HEK293 (cell line): ENCODE data around the gene TTF1.
A peak's percentile ranks its signal among the peaks of the same experiment; 100 is the strongest.

ENCODE experiments used
- BCL6B ChIP-seq: fragments of 450-650 bp; formaldehyde crosslinking; IDR thresholded peaks from 2 replicates; pipeline ENCODE4 v1.5.1; 2017; ENCODE audit warnings: missing biosample characterization, missing genetic modification characterization
- ELK4 ChIP-seq: IDR thresholded peaks from 2 replicates; pipeline ENCODE4 v1.6.1; 2011; ENCODE audit warnings: mild to moderate bottlenecking, low read depth, low read length, borderline replicate concordance
- KLF10 ChIP-seq: fragments of 450-650 bp; IDR thresholded peaks from 2 replicates; pipeline ENCODE4 v1.5.1; 2018; ENCODE audit warnings: missing biosample characterization, mild to moderate bottlenecking, missing genetic modification characterization
- KLF8 ChIP-seq: fragments of 450-650 bp; formaldehyde crosslinking; IDR thresholded peaks from 2 replicates; pipeline ENCODE4 v1.5.1; 2016; ENCODE audit warnings: missing biosample characterization, missing genetic modification characterization
- MYNN ChIP-seq: fragments of 450-650 bp; formaldehyde crosslinking; IDR thresholded peaks from 2 replicates; pipeline ENCODE4 v1.5.1; 2016; ENCODE audit warnings: missing biosample characterization, missing genetic modification characterization, borderline replicate concordance
- PRDM1 ChIP-seq: fragments of 450-650 bp; formaldehyde crosslinking; IDR thresholded peaks from 2 replicates; pipeline ENCODE4; 2016; ENCODE audit warnings: missing biosample characterization, missing genetic modification characterization
- SP7 ChIP-seq: fragments of 450-650 bp; formaldehyde crosslinking; IDR thresholded peaks from 2 replicates; pipeline ENCODE4 v1.5.1; 2016; ENCODE audit warnings: missing biosample characterization, missing genetic modification characterization
- ZBTB21 ChIP-seq: fragments of 450-650 bp; formaldehyde crosslinking; IDR thresholded peaks from 2 replicates; pipeline ENCODE4 v1.5.1; 2017; ENCODE audit warnings: missing biosample characterization, missing genetic modification characterization
- ZBTB48 ChIP-seq: fragments of 450-650 bp; formaldehyde crosslinking; IDR thresholded peaks from 2 replicates; pipeline ENCODE4 v1.5.1; 2016; ENCODE audit warnings: missing biosample characterization, missing genetic modification characterization
- ZFP37 ChIP-seq: fragments of 450-650 bp; formaldehyde crosslinking; IDR thresholded peaks from 2 replicates; pipeline ENCODE4 v1.5.1; 2016; ENCODE audit warnings: missing biosample characterization, missing genetic modification characterization
- ZNF114 ChIP-seq: fragments of 450-650 bp; formaldehyde crosslinking; IDR thresholded peaks from 2 replicates; pipeline ENCODE4 v1.5.0; 2017; ENCODE audit warnings: missing biosample characterization, missing genetic modification characterization
- ZNF132 ChIP-seq: fragments of 450-650 bp; formaldehyde crosslinking; IDR thresholded peaks from 2 replicates; pipeline ENCODE4 v1.5.1; 2017; ENCODE audit warnings: missing biosample characterization, missing genetic modification characterization, borderline replicate concordance
- ZNF169 ChIP-seq: fragments of 450-650 bp; formaldehyde crosslinking; IDR thresholded peaks from 2 replicates; pipeline ENCODE4 v1.5.1; 2016; ENCODE audit warnings: missing biosample characterization, missing genetic modification characterization
- ZNF211 ChIP-seq: fragments of 450-650 bp; formaldehyde crosslinking; IDR thresholded peaks from 2 replicates; pipeline ENCODE4 v1.5.1; 2016; ENCODE audit warnings: low read depth, missing biosample characterization, missing genetic modification characterization
- ZNF404 ChIP-seq: fragments of 450-650 bp; formaldehyde crosslinking; IDR thresholded peaks from 2 replicates; pipeline ENCODE4 v1.5.1; 2017; ENCODE audit warnings: missing biosample characterization, missing genetic modification characterization
- ZNF571 ChIP-seq: fragments of 450-650 bp; formaldehyde crosslinking; IDR thresholded peaks from 2 replicates; pipeline ENCODE4 v1.5.0; 2017; ENCODE audit warnings: missing biosample characterization, missing genetic modification characterization
- ZNF747 ChIP-seq: fragments of 450-650 bp; formaldehyde crosslinking; IDR thresholded peaks from 2 replicates; pipeline ENCODE4 v1.5.1; 2016; ENCODE audit warnings: missing biosample characterization, missing genetic modification characterization
- ZNF76 ChIP-seq: fragments of 450-650 bp; formaldehyde crosslinking; IDR thresholded peaks from 2 replicates; pipeline ENCODE4; 2016; ENCODE audit warnings: low read depth, missing biosample characterization, missing genetic modification characterization, borderline replicate concordance
- ZNF777 ChIP-seq: fragments of 450-650 bp; formaldehyde crosslinking; IDR thresholded peaks from 2 replicates; pipeline ENCODE4 v1.5.1; 2017; ENCODE audit warnings: missing biosample characterization, missing genetic modification characterization, borderline replicate concordance
- ZNF830 ChIP-seq: fragments of 450-650 bp; IDR thresholded peaks from 2 replicates; pipeline ENCODE4 v1.5.0; 2018; ENCODE audit warnings: missing biosample characterization, missing genetic modification characterization, low read depth, mild to moderate bottlenecking, moderate library complexity
- TF ChIP-seq, protein P1 (sequence below): fragments of 450-650 bp; formaldehyde crosslinking; IDR thresholded peaks from 2 replicates; pipeline ENCODE4 v1.5.1; 2016; ENCODE audit warnings: missing biosample characterization, missing genetic modification characterization, borderline replicate concordance
- TF ChIP-seq, protein P2 (sequence below): fragments of 450-650 bp; formaldehyde crosslinking; IDR thresholded peaks from 2 replicates; pipeline ENCODE4 v1.5.1; 2017; ENCODE audit warnings: missing biosample characterization, missing genetic modification characterization
- TF ChIP-seq, protein P3 (sequence below): fragments of 450-650 bp; formaldehyde crosslinking; IDR thresholded peaks from 2 replicates; pipeline ENCODE4 v1.5.1; 2017; ENCODE audit warnings: missing biosample characterization, missing genetic modification characterization
- TF ChIP-seq, protein P4 (sequence below): fragments of 450-650 bp; formaldehyde crosslinking; IDR thresholded peaks from 2 replicates; pipeline ENCODE4 v1.5.1; 2016; ENCODE audit warnings: missing biosample characterization, missing genetic modification characterization
- TF ChIP-seq, protein P5 (sequence below): fragments of 450-650 bp; formaldehyde crosslinking; IDR thresholded peaks from 2 replicates; pipeline ENCODE4 v1.5.1; 2016; ENCODE audit warnings: missing biosample characterization, missing genetic modification characterization, low read depth

TTF1 gene

DNA sequence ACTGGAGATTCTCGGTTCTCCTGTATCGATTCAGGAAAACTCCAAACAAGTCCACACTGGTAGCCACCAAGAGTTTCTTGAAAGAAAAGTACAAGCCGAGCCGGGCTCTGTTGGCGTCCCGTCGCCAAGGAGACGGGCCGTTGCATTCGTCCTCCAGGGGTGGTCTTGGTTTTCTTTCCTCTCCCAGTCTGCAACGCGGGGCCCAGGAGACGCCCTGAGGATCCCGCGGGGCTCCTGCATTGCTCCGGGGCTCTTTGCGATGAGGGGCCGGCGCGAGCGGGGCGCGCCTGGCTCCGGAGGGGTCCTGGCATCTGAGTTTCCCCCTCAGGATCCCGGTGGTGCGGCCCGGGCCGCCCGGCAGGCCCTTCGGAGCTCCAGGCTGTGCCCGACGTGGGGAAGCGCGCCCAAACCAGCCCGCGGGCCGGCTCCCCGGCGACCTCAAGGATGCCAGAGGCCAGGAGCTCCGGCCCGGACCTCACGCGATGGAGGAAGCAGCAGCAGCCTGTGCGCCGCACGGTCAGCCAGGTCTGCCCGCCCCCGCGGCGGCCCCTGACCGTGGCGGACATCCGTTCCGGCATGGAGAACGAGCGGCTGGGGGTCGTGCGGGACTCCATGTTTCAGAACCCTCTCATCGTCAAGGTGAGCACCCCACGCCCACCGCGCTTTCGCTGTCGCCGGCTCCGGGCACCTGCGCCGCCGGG is 3.3 kb upstream of the TTF1 start, which contains the start of gene CFAP77 (continued):
- TF ChIP-seq, protein P1, sequence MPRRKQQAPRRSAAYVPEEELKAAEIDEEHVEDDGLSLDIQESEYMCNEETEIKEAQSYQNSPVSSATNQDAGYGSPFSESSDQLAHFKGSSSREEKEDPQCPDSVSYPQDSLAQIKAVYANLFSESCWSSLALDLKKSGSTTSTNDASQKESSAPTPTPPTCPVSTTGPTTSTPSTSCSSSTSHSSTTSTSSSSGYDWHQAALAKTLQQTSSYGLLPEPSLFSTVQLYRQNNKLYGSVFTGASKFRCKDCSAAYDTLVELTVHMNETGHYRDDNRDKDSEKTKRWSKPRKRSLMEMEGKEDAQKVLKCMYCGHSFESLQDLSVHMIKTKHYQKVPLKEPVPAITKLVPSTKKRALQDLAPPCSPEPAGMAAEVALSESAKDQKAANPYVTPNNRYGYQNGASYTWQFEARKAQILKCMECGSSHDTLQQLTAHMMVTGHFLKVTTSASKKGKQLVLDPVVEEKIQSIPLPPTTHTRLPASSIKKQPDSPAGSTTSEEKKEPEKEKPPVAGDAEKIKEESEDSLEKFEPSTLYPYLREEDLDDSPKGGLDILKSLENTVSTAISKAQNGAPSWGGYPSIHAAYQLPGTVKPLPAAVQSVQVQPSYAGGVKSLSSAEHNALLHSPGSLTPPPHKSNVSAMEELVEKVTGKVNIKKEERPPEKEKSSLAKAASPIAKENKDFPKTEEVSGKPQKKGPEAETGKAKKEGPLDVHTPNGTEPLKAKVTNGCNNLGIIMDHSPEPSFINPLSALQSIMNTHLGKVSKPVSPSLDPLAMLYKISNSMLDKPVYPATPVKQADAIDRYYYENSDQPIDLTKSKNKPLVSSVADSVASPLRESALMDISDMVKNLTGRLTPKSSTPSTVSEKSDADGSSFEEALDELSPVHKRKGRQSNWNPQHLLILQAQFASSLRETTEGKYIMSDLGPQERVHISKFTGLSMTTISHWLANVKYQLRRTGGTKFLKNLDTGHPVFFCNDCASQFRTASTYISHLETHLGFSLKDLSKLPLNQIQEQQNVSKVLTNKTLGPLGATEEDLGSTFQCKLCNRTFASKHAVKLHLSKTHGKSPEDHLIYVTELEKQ (tag by site-specific recombination): no peak
- TF ChIP-seq ZBTB48 (tag by site-specific recombination) (no peak), ZFP37 (tag by site-specific recombination) (no peak), ZNF76 (tag by site-specific recombination) (peak; percentile 80; the same call in 1 of the 2 replicates), MYNN (tag by site-specific recombination) (no peak), ZNF132 (tag by site-specific recombination) (no peak), ZNF747 (tag by site-specific recombination) (no peak), KLF8 (peak; percentile 45; the same call in 1 of the 2 replicates), ELK4 (no peak), ZNF404 (tag by site-specific recombination) (no peak), PRDM1 (tag by site-specific recombination) (no peak), ZNF169 (tag by site-specific recombination) (no peak), ZNF114 (tag by site-specific recombination) (no peak), ZNF571 (tag by site-specific recombination) (no peak), ZBTB21 (no peak), KLF10 (tag by site-specific recombination) (no peak), ZNF211 (no peak), SP7 (peak; percentile 54), BCL6B (no peak), ZNF830 (tag by site-specific recombination) (no peak), ZNF777 (tag by site-specific recombination) (peak; percentile 75; the same call in 1 of the 2 replicates)
- TF ChIP-seq, protein P2, sequence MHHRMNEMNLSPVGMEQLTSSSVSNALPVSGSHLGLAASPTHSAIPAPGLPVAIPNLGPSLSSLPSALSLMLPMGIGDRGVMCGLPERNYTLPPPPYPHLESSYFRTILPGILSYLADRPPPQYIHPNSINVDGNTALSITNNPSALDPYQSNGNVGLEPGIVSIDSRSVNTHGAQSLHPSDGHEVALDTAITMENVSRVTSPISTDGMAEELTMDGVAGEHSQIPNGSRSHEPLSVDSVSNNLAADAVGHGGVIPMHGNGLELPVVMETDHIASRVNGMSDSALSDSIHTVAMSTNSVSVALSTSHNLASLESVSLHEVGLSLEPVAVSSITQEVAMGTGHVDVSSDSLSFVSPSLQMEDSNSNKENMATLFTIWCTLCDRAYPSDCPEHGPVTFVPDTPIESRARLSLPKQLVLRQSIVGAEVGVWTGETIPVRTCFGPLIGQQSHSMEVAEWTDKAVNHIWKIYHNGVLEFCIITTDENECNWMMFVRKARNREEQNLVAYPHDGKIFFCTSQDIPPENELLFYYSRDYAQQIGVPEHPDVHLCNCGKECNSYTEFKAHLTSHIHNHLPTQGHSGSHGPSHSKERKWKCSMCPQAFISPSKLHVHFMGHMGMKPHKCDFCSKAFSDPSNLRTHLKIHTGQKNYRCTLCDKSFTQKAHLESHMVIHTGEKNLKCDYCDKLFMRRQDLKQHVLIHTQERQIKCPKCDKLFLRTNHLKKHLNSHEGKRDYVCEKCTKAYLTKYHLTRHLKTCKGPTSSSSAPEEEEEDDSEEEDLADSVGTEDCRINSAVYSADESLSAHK (tag by site-specific recombination): no peak
- TF ChIP-seq, protein P3, sequence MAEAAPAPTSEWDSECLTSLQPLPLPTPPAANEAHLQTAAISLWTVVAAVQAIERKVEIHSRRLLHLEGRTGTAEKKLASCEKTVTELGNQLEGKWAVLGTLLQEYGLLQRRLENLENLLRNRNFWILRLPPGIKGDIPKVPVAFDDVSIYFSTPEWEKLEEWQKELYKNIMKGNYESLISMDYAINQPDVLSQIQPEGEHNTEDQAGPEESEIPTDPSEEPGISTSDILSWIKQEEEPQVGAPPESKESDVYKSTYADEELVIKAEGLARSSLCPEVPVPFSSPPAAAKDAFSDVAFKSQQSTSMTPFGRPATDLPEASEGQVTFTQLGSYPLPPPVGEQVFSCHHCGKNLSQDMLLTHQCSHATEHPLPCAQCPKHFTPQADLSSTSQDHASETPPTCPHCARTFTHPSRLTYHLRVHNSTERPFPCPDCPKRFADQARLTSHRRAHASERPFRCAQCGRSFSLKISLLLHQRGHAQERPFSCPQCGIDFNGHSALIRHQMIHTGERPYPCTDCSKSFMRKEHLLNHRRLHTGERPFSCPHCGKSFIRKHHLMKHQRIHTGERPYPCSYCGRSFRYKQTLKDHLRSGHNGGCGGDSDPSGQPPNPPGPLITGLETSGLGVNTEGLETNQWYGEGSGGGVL (tag by site-specific recombination): no peak
- TF ChIP-seq, protein P4, sequence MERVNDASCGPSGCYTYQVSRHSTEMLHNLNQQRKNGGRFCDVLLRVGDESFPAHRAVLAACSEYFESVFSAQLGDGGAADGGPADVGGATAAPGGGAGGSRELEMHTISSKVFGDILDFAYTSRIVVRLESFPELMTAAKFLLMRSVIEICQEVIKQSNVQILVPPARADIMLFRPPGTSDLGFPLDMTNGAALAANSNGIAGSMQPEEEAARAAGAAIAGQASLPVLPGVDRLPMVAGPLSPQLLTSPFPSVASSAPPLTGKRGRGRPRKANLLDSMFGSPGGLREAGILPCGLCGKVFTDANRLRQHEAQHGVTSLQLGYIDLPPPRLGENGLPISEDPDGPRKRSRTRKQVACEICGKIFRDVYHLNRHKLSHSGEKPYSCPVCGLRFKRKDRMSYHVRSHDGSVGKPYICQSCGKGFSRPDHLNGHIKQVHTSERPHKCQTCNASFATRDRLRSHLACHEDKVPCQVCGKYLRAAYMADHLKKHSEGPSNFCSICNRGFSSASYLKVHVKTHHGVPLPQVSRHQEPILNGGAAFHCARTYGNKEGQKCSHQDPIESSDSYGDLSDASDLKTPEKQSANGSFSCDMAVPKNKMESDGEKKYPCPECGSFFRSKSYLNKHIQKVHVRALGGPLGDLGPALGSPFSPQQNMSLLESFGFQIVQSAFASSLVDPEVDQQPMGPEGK (tag by site-specific recombination): no peak
- TF ChIP-seq, protein P5, sequence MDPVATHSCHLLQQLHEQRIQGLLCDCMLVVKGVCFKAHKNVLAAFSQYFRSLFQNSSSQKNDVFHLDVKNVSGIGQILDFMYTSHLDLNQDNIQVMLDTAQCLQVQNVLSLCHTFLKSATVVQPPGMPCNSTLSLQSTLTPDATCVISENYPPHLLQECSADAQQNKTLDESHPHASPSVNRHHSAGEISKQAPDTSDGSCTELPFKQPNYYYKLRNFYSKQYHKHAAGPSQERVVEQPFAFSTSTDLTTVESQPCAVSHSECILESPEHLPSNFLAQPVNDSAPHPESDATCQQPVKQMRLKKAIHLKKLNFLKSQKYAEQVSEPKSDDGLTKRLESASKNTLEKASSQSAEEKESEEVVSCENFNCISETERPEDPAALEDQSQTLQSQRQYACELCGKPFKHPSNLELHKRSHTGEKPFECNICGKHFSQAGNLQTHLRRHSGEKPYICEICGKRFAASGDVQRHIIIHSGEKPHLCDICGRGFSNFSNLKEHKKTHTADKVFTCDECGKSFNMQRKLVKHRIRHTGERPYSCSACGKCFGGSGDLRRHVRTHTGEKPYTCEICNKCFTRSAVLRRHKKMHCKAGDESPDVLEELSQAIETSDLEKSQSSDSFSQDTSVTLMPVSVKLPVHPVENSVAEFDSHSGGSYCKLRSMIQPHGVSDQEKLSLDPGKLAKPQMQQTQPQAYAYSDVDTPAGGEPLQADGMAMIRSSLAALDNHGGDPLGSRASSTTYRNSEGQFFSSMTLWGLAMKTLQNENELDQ (tag by site-specific recombination): no peak
